K562 (cell line): ENCODE data around the gene CYP4F11. TPM values are rescaled to one million over a fixed set of nuclear protein-coding genes. Genes with fewer than 3 reads are reported as not detected.

Source experiments
- ATAC-seq: fragments of 200-7000 bp; cut with Tn5 transposase; 3 replicates; pipeline ENCODE4 v1.9.1; 2020; ENCODE audit warnings: moderate library complexity
- BruUV-seq: library from RNA; stranded (reverse); fragments of 400-500 nt; replicated peaks from 2 replicates; lab custom pipeline; 2021; lab: Mats Ljungman, UMichigan
- CTCF ChIA-PET: fragments of 300-600 bp; formaldehyde crosslinking; extraction: SDS; loops from one replicate; lab custom pipeline; 2021; ENCODE audit warnings: low intra/inter-chr PET ratio; lab: Yijun Ruan, JAX
- POLR2A ChIA-PET: fragments of 300-600, 350-650 bp; sonication (Branson Sonifier 250); formaldehyde crosslinking; extraction: SDS; loops from one replicate; lab custom pipeline; 2021; ENCODE audit warnings: antibody characterized with exemption, inconsistent platforms; lab: Yijun Ruan, JAX
- DNase-seq, 4 experiments: peaks; one replicate each; pipeline versions ENCODE4 v3.0.0 to v3.0.0-alpha.2; 2011 to 2018; ENCODE audit warnings: low spot score in 3 of 4, mixed read lengths in 3 of 4; ENCODE audit errors: extremely low read depth in 1 of 4
- FAIRE-seq: peaks from 2 replicates; lab custom pipeline; 2011; peaks lifted over from hg19 to GRCh38; lab: Jason Lieb, UNC
- H2AFZ ChIP-seq: 2 replicates; pipeline ENCODE4 v1.6.0; 2011; ENCODE audit warnings: low read depth, low read length, control low read depth, inconsistent platforms
- H3K27ac ChIP-seq: fragments of 200-600 bp; 3 replicates; pipeline ENCODE4 v1.8.0; 2011; ENCODE audit warnings: low read depth, mild to moderate bottlenecking, control low read depth, inconsistent platforms, low read length, moderate library complexity, mixed read lengths; ENCODE audit errors: extremely low read depth
- H3K27me3 ChIP-seq, 2 experiments: fragments of 300-600 bp in 1 of 2; 2 replicates in 1 of 2; 3 replicates in 1 of 2; pipeline versions ENCODE4 v1.6.0 to v1.8.0; 2011; ENCODE audit warnings: inconsistent platforms in 2 of 2, low read length in 2 of 2, mild to moderate bottlenecking in 1 of 2, mixed read lengths in 1 of 2, moderate library complexity in 1 of 2; ENCODE audit not compliant: control insufficient read depth in 2 of 2, insufficient read depth in 2 of 2
- H3K36me3 ChIP-seq: fragments of 300-600 bp; 3 replicates; pipeline ENCODE4 v1.8.0; 2011; ENCODE audit warnings: mild to moderate bottlenecking, low read length, inconsistent platforms; ENCODE audit not compliant: control insufficient read depth, insufficient read depth
- H3K4me1 ChIP-seq, 2 experiments: fragments of 200-600 bp in 1 of 2; replicated peaks in 1 of 2; 2 replicates in 1 of 2; 3 replicates in 1 of 2; pipeline versions ENCODE4 v1.5.1 to v1.8.0; 2011; ENCODE audit warnings: inconsistent platforms in 2 of 2, low read length in 2 of 2, mild to moderate bottlenecking in 1 of 2, mixed read lengths in 1 of 2, moderate library complexity in 1 of 2; ENCODE audit not compliant: control insufficient read depth in 2 of 2, insufficient read depth in 2 of 2
- H3K4me2 ChIP-seq: 2 replicates; pipeline ENCODE4 v1.6.1; 2011; ENCODE audit warnings: low read length, control low read depth, inconsistent platforms, mixed read lengths; ENCODE audit not compliant: insufficient read depth
- H3K4me3 ChIP-seq: fragments of 200-600 bp; sonication (generic), shearing (Covaris generic); 2 replicates; pipeline ENCODE4 v1.5.1; 2016; ENCODE audit warnings: control low read depth, inconsistent platforms
- H3K79me2 ChIP-seq: fragments of 200-600 bp; 3 replicates; pipeline ENCODE4 v1.8.0; 2011; ENCODE audit warnings: low read length, inconsistent platforms; ENCODE audit not compliant: control insufficient read depth, insufficient read depth
- H3K9ac ChIP-seq, 2 experiments: 2 replicates each; pipeline versions ENCODE4 v1.6.0 to v1.6.1; 2011; ENCODE audit warnings: low read depth in 2 of 2, low read length in 2 of 2, control low read depth in 1 of 2, inconsistent platforms in 1 of 2, mild to moderate bottlenecking in 1 of 2, mixed read lengths in 1 of 2; ENCODE audit not compliant: insufficient read depth in 1 of 2
- H3K9me1 ChIP-seq: one replicate; pipeline ENCODE4 v1.6.0; 2011; ENCODE audit warnings: inconsistent platforms, mild to moderate bottlenecking, low read length, moderate library complexity; ENCODE audit not compliant: control insufficient read depth, insufficient read depth
- H3K9me3 ChIP-seq: replicated peaks from 2 replicates; pipeline ENCODE4 v1.5.1; 2011; ENCODE audit warnings: low read depth, low read length, inconsistent platforms; ENCODE audit not compliant: control insufficient read depth, insufficient read depth
- H4K20me1 ChIP-seq: replicated peaks from 2 replicates; pipeline ENCODE4 v1.6.1; 2011; ENCODE audit warnings: low read length, inconsistent platforms, mixed read lengths; ENCODE audit not compliant: control insufficient read depth, insufficient read depth
- CREB5 ChIP-seq: fragments of 250-450 bp; sonication (Bioruptor Pico); IDR thresholded peaks from 2 replicates; pipeline ENCODE4 v1.5.0; 2020; ENCODE audit warnings: mild to moderate bottlenecking
- DNMT1 ChIP-seq: fragments of 450-650 bp; IDR thresholded peaks from 2 replicates; pipeline ENCODE4 v1.6.1; 2016; ENCODE audit warnings: antibody characterized with exemption, mild to moderate bottlenecking
- KLF10 ChIP-seq: fragments of 250-450 bp; sonication (Bioruptor Pico); IDR thresholded peaks from 2 replicates; pipeline ENCODE4 v1.6.1; 2021; ENCODE audit warnings: matching md5 sums
- NKRF ChIP-seq: fragments of 450-650 bp; IDR thresholded peaks from 2 replicates; pipeline ENCODE4 v1.6.1; 2016; ENCODE audit warnings: borderline replicate concordance
- WGBS: fragments of 100-300 bp; shearing (Covaris generic); methylation state at CpG from one replicate; pipeline ENCODE4 v1.1.6; 2016; ENCODE audit warnings: low coverage, mixed read lengths; ENCODE audit not compliant: insufficient coverage; ENCODE audit errors: missing lambda C conversion rate; 5-methylcytosine and 5-hydroxymethylcytosine counted together
- in situ Hi-C: fragments of 300-500 bp; cut with MboI; formaldehyde crosslinking; loops from 4 replicates; pipeline ENCODE4 v1.15.0; 2018; ENCODE audit warnings: inconsistent platforms, mixed read lengths
- intact Hi-C: fragments of 100-400 bp; cut with micrococcal nuclease; formaldehyde crosslinking; loops from 2 replicates; pipeline ENCODE4 v1.14.2; 2022
- polyA plus RNA-seq, 8 experiments: library from polyadenylated mRNA; depleted of rRNA in 4 of 8; stranded (reverse) in 5 of 8; unstranded in 3 of 8; fragments of >200 nt; fragmentation: Nextera tagmentation in 2 of 8; fragmentation: Illumina TruSeq in 1 of 8; extraction: Ambion mirVana in 2 of 8; extraction: Trizol in 1 of 8; gene quantifications; 2 replicates each; pipeline versions ENCODE4 v1.2.1 to v1.2.3, GENCODE V29; 2011 to 2014; ENCODE audit warnings: inconsistent platforms in 1 of 8, missing spikeins in 1 of 8
- total RNA-seq, 7 experiments: library from RNA; depleted of rRNA in 6 of 7; stranded (reverse); fragments of >200 nt in 6 of 7; fragmentation: Illumina TruSeq in 2 of 7; extraction: Trizol in 2 of 7; gene quantifications; 2 replicates each; pipeline versions ENCODE4 v1.2.1 to v1.2.3, GENCODE V29; 2011 to 2021; ENCODE audit warnings: low replicate concordance in 1 of 7
- TF ChIP-seq, protein P1 (sequence below): sonication (generic); formaldehyde crosslinking; IDR thresholded peaks from 2 replicates; pipeline ENCODE4 v1.8.0; 2022; ENCODE audit warnings: mild to moderate bottlenecking, missing genetic modification reagents

CYP4F11 gene
- total and polyA plus RNA-seq, 9 of the 15 experiments (the other 6 are each of a cell fraction or from before 2014, with no cell fraction given) = 0.03 TPM; not detected in 8

GRCh38 chr19:15913830-15914229, 20.5 kb downstream of the CYP4F11 start:
- no peak overlapping the region for H3K9ac ChIP-seq
- 2% methylated on average over 7 of the region's 8 CpGs for WGBS
- no peak for DNase-seq
- FAIRE-seq = no peak
- H3K79me2 ChIP-seq = no peaks in the 10 kb centered on the region
- intact Hi-C loops (no loop called here), in situ Hi-C loops (no loop called here)
- no peaks in the 10 kb centered on the region for H3K36me3 ChIP-seq
- CTCF ChIA-PET = no interaction called here
- POLR2A ChIA-PET = no interaction called here
- ATAC-seq = no peak
- H2AFZ ChIP-seq = no peak overlapping the region
- peaks cover 3 to 10% of the 10 kb centered on the region in 2 experiments; a peak in 3 of 5 replicates for H3K27me3 ChIP-seq
- H3K9me3 ChIP-seq = no peaks in the 10 kb centered on the region
- peaks cover 0 to 6% of the 10 kb centered on the region in 2 experiments; a peak in 2 of 5 replicates for H3K4me1 ChIP-seq
- H3K4me3 ChIP-seq = no peak overlapping the region
- BruUV-seq = no TSS peak
- no peak overlapping the region for H3K4me2 ChIP-seq
- H3K27ac ChIP-seq = no peak overlapping the region
- TF ChIP-seq CREB5 = no peak
- no peak for TF ChIP-seq KLF10 (CRISPR knock-in tag)
- TF ChIP-seq DNMT1 = no peak
- TF ChIP-seq NKRF = no peak
- TF ChIP-seq, protein P1, sequence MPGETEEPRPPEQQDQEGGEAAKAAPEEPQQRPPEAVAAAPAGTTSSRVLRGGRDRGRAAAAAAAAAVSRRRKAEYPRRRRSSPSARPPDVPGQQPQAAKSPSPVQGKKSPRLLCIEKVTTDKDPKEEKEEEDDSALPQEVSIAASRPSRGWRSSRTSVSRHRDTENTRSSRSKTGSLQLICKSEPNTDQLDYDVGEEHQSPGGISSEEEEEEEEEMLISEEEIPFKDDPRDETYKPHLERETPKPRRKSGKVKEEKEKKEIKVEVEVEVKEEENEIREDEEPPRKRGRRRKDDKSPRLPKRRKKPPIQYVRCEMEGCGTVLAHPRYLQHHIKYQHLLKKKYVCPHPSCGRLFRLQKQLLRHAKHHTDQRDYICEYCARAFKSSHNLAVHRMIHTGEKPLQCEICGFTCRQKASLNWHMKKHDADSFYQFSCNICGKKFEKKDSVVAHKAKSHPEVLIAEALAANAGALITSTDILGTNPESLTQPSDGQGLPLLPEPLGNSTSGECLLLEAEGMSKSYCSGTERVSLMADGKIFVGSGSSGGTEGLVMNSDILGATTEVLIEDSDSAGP (CRISPR knock-in tag) = no peak
- TF ChIP-seq, all 486 proteins: peak for 0
- no peaks in the 10 kb centered on the region for H3K9me1 ChIP-seq
- H4K20me1 ChIP-seq = no peaks in the 10 kb centered on the region
